Ramos (cell line): ENCODE data around the gene NDUFAF2.

Source experiments
- in situ Hi-C: fragments of 300-500 bp; cut with MboI; formaldehyde crosslinking; loops from one replicate; pipeline ENCODE4 v1.14.3; 2022; ENCODE audit warnings: low sequenced_read_pairs; ENCODE audit not compliant: unreplicated experiment

Gene NDUFAF2

GRCh38 chr5:60989790-60990189, 44.8 kb downstream of the NDUFAF2 start:
- in situ Hi-C loops: no loop called here

GRCh38 chr5:60992871-60993270, 47.9 kb downstream of the NDUFAF2 start:
- in situ Hi-C loops: no loop called here

GRCh38 chr5:60993425-60993824, 48.4 kb downstream of the NDUFAF2 start:
- in situ Hi-C loops: no loop called here

- in situ Hi-C loops: no loop called here
These were observed 49.0 kb downstream of the NDUFAF2 start for GRCh38 chr5:60993875-60994571.

- in situ Hi-C loops: no loop called here
These were observed 51.4 kb downstream of the NDUFAF2 start for GRCh38 chr5:60996368-60996767.

- in situ Hi-C loops: no loop called here
These were observed 52.7 kb downstream of the NDUFAF2 start for GRCh38 chr5:60997721-60998120.

- in situ Hi-C loops: no loop called here
These were observed 55.9 kb downstream of the NDUFAF2 start for GRCh38 chr5:61000887-61001286.

- in situ Hi-C loops: no loop called here
These were observed 56.6 kb downstream of the NDUFAF2 start for GRCh38 chr5:61001647-61002046.

- in situ Hi-C loops: no loop called here
These were observed 57.8 kb downstream of the NDUFAF2 start for GRCh38 chr5:61002611-61003355.

GRCh38 chr5:61004448-61004847, 59.4 kb downstream of the NDUFAF2 start:
- in situ Hi-C loops: no loop called here

- in situ Hi-C loops: no loop called here
These were observed 64.9 kb downstream of the NDUFAF2 start for GRCh38 chr5:61009907-61010306.

GRCh38 chr5:61010467-61011454, 65.8 kb downstream of the NDUFAF2 start:
- in situ Hi-C loops: no loop called here

GRCh38 chr5:61018062-61018461, 73.1 kb downstream of the NDUFAF2 start:
- in situ Hi-C loops: no loop called here

GRCh38 chr5:61019642-61020041, 74.6 kb downstream of the NDUFAF2 start:
- in situ Hi-C loops: no loop called here

- in situ Hi-C loops: no loop called here
These were observed 75.4 kb downstream of the NDUFAF2 start for GRCh38 chr5:61020415-61020814.

- in situ Hi-C loops: no loop called here
These were observed 78.1 kb downstream of the NDUFAF2 start for GRCh38 chr5:61023131-61023530.

- in situ Hi-C loops: no loop called here
These were observed 81.0 kb downstream of the NDUFAF2 start for GRCh38 chr5:61026004-61026403.

- in situ Hi-C loops: no loop called here
These were observed 83.4 kb downstream of the NDUFAF2 start for GRCh38 chr5:61028382-61028781.

GRCh38 chr5:61029456-61030162, 84.6 kb downstream of the NDUFAF2 start:
- in situ Hi-C loops: no loop called here

- in situ Hi-C loops: no loop called here
These were observed 85.1 kb downstream of the NDUFAF2 start for GRCh38 chr5:61030163-61030482.
